Measurements from ENCODE around the gene NCKAP5.

NCKAP5 gene

GRCh38 chr2:133573491-133574162, 5.4 kb upstream of the NCKAP5 start:
- no peak for DNase-seq

- no peak for DNase-seq
These were observed 3.0 kb upstream of the NCKAP5 start for GRCh38 chr2:133571249-133571648.

- no peak for DNase-seq
These were observed 2.3 kb upstream of the NCKAP5 start for GRCh38 chr2:133570542-133570941.

- DNase-seq = no peak
These were observed 1.1 kb upstream of the NCKAP5 start for GRCh38 chr2:133569286-133569830.

- no peak for DNase-seq
These were observed 335 bp upstream of the NCKAP5 start for GRCh38 chr2:133568598-133568997.

- no peak for DNase-seq
These were observed 5.7 kb downstream of the NCKAP5 start for GRCh38 chr2:133562558-133562957.

GRCh38 chr2:133561045-133561852, 7.0 kb downstream of the NCKAP5 start:
- peak; percentile 86 for DNase-seq

GRCh38 chr2:133557614-133558013, 10.6 kb downstream of the NCKAP5 start:
- no peak for DNase-seq

GRCh38 chr2:133553838-133554408, 14.3 kb downstream of the NCKAP5 start:
- DNase-seq = no peak

GRCh38 chr2:133553251-133553650, 15.0 kb downstream of the NCKAP5 start:
- DNase-seq = no peak

- no peak for DNase-seq
These were observed 15.4 kb downstream of the NCKAP5 start for GRCh38 chr2:133552821-133553220.

GRCh38 chr2:133541797-133542196, 26.5 kb downstream of the NCKAP5 start:
- DNase-seq = no peak

- no peak for DNase-seq
These were observed 26.9 kb downstream of the NCKAP5 start for GRCh38 chr2:133541376-133541775.

- no peak for DNase-seq
These were observed 35.3 kb downstream of the NCKAP5 start for GRCh38 chr2:133532919-133533318.

GRCh38 chr2:133531382-133531781, 36.9 kb downstream of the NCKAP5 start:
- DNase-seq = no peak

- DNase-seq = no peak
These were observed 37.6 kb downstream of the NCKAP5 start for GRCh38 chr2:133530645-133531044.

- no peak for DNase-seq
These were observed 41.5 kb downstream of the NCKAP5 start for GRCh38 chr2:133526530-133527300.

- no peak for DNase-seq
These were observed 42.4 kb downstream of the NCKAP5 start for GRCh38 chr2:133525613-133526529.

- DNase-seq = no peak
These were observed 43.2 kb downstream of the NCKAP5 start for GRCh38 chr2:133525090-133525489.

GRCh38 chr2:133523406-133523805, 44.9 kb downstream of the NCKAP5 start:
- DNase-seq = no peak

GRCh38 chr2:133522204-133522603, 46.1 kb downstream of the NCKAP5 start:
- no peak for DNase-seq
